ENCODE data around the gene DPP9.

The DPP9 gene

DNA sequence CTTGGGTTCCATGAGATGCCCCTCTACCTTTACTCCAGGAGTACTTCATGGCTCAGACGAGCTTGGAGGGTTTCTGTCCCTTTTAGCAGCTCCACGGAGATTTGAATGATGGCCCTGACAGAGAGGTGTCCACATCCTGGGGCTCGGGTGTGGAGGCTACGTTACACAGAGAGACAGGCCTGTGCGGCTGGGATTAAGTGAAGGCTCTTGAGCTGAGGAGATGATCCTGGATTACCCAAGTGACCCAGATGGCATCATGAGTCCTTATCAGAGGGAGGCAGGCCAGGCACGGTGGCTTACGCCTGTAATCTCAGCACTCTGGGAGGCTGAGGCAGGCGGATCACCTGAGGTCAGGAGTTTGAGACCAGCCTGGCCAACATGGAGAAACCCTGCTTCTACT lies 12.4 kb downstream of the DPP9 start:
- TF ChIP-seq, protein P1, sequence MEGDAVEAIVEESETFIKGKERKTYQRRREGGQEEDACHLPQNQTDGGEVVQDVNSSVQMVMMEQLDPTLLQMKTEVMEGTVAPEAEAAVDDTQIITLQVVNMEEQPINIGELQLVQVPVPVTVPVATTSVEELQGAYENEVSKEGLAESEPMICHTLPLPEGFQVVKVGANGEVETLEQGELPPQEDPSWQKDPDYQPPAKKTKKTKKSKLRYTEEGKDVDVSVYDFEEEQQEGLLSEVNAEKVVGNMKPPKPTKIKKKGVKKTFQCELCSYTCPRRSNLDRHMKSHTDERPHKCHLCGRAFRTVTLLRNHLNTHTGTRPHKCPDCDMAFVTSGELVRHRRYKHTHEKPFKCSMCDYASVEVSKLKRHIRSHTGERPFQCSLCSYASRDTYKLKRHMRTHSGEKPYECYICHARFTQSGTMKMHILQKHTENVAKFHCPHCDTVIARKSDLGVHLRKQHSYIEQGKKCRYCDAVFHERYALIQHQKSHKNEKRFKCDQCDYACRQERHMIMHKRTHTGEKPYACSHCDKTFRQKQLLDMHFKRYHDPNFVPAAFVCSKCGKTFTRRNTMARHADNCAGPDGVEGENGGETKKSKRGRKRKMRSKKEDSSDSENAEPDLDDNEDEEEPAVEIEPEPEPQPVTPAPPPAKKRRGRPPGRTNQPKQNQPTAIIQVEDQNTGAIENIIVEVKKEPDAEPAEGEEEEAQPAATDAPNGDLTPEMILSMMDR (IDR thresholded peaks at IDR 0.05), result no peak

DNA sequence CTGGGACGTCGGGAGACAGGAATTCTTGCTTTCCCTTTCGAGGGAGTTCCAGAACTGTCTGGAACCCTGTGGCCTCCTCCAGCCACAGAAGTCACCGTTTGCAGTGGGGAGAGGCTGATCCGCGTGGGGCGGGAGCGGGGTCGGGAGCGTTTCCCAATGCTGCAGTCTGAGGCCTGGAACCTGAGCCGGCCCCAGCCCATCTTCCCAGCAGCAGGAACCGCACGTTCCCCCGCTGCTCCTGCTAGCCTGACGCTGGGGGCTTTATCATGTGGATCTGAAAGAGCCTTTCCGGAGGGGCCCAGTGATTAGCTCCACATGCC lies 13.4 kb downstream of the DPP9 start:
- TF ChIP-seq, protein P1 (IDR thresholded peaks at IDR 0.05), result no peak

DNA sequence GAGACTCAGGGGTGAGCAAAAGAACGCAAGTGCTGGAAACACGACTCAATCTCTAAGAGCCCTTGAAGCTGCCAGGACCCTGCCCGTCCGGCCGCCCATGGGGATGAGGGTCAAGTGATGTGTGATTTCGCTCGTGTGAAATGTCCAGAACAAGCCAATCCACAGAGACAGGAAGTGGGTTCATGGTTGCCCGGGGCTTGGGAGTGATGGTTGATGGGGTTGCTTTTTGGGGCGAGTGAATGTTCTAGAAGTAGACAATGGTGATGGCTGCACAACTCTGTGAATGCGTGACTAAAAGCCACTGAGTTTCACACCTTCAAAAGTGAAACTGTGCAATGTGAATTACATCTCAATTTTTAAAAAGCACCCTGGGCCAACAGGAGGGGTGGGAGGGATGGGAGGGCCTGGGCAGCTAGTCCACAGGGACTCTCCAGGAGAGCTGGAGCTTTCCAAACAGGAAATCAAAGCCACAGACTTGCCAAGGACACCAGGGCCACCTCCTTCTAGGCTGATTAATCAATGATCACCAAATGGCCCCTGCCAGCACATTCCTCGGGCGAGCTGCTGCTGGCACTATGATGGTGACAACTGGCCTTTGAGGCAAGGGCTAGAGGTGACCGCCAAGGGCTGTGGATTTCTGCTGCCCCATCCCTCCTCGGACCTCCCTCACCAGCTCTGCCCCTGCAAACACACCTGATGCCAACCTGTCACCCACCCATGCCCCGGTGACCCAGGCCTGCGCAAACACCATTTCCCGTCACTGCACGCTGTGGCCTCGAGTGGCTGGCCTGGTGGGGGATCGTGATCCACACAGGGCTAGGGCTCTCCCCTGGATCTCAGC lies 14.0 kb downstream of the DPP9 start:
- TF ChIP-seq, protein P1 (IDR thresholded peaks at IDR 0.05), result no peak

GRCh38 chr19:4707956-4708650 lies 15.5 kb downstream of the DPP9 start:
- TF ChIP-seq, protein P1 (IDR thresholded peaks at IDR 0.05), result no peak

DNA sequence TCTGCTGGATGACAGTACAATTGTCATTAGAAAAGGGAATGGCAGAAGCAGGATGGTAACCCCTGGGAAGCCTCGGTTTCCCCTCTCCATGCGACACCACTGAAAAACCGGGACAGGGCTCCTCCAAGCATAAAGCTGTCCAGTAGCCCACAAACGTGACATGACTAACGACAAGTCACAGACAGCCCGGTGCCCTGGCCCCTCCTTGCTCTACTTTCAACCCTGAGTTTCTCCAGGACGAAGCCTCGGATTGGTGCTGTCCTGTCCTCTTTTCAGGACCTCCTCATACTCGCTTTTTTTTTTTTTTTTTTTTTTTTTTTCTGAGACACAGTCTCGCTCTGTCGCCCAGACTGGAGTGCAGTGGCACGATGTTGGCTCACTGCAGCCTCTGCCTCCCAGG lies 16.3 kb downstream of the DPP9 start:
- TF ChIP-seq, protein P1 (IDR thresholded peaks at IDR 0.05), result no peak

DNA sequence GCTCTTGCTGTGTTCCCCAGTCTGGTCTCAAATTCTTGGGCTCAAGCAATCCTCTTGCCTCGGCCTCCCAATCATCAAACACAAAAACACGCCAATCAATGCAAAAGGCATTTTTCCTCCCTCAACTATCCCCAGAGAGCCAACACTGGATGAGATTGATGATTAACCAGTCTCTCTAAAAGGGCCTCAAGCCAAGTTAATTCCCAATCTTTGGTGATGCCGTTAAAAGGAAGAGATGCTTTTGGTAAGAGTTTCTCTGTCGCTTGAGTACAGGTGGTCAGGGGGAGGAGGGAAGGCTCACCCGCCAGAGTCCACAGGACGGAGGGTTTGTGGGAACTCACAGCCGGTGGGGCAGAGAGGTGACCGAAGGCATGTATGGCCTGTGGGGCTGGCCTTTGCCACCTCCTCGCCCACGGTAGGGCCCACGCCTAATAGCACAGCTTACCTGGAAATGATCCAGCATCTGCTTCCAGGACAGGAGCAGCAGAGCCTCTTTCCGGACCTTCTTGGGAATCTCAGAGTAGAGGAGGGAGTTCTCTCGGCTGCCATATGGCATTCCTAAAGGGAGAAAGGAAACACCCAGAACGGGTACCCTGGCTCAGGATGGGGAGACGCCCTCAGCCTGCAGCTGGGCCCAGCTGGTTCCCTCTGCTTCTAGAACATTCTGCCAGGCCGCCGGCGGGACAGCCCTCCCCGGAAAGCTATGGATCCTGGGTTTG lies 18.1 kb downstream of the DPP9 start:
- TF ChIP-seq, protein P1 (IDR thresholded peaks at IDR 0.05), result no peak

DNA sequence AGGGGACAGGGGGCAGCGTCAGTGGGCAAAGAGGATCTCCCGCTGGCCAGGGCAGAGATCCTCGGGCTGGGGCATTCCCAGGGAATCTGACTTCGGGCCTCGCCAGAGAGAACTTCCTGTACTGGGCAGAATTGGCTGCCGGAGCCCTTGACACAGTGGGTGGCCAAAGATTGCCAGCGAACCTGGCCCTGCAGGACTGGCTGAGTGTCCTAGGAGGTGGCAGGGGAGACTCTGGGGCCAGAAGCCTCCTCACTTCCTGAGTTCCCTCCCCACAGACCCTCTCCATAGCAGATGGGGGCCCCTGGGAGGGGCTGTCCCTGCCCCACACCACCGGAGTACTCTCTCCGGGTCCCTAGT lies 19.3 kb downstream of the DPP9 start:
- TF ChIP-seq, protein P1 (IDR thresholded peaks at IDR 0.05), result no peak

Measured in LNCAP (cell line).